Fibroblast of skin of abdomen (primary cell): ENCODE results near the gene ZNF37A.
"Not testable (repeated sequence)": the region's sequence is repeated elsewhere in the genome, so short reads cannot be mapped to it uniquely, and the experiment has no call there.

Experiments used
- DNase-seq: peaks from one replicate; pipeline ENCODE4 v3.0.0-alpha.2; 2013

Gene ZNF37A

DNA sequence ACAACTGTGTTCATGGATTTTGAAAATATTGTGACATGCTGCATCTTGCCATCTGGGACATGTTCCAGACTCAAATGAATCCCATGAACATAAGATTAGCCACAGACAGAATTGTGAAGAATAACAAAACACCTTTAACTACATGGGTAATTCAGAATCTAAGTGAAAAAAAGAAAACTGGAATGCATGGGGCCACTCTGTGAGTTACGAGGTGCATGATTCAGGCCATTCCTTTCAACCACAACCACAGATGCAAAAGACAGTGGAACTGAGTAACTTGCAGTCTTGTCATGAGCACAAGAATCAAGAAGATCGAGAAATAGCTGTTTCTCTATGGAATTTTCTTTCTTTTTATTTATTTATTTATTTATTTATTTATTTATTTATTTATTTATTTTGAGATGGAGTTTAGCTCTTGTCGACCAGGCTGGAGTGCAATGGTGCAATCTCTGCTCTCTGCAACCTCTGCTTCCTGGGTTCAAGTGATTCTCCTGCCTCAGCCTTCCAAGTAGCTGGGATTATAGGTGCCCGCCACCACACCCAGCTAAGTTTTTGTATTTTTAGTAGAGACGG, 56.8 kb downstream of the ZNF37A start:
- DNase-seq: not testable (repeated sequence)

GRCh38 chr10:38156416-38157269, 62.5 kb downstream of the ZNF37A start:
- no peak for DNase-seq

DNA sequence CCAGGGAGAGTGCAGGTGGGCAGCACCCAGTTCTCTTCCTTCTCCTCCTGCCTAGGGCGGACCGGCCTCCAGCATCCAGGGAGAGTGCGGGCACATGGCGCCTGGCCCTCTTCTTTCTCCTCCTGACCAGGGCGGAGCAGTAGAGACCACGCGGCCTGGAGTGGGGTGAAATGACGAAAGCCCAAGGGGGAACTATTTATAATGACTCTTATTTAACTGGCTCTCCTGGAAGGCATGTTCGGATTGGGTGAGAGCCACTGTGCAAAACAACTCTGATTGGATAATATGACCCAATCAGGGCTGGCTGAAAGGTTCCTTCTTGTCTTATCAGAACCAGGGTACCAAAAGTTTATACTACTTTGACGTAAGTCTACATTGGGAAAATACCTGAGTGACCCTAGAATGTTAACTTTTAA, 63.1 kb downstream of the ZNF37A start:
- DNase-seq: no peak

DNA sequence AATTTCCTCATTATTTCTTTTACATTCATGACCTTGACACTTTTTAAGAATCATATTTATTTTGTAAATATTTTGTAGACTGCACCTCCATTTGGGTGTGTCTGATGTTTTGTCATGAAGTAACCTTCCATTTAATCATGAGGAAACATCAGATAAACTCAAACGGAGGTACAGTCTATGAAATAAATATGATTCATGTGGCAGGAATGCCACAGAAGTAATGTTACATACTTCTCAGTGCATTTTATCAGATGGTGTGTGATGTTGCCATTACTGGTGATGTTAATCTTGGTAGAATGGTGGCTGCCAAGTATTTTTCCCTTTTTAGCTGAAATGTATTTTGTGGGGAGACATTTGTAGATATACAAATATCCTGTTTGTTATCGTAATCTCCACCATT, 64.9 kb downstream of the ZNF37A start:
- DNase-seq: no peak

- no peak for DNase-seq
These were observed 69.5 kb downstream of the ZNF37A start for GRCh38 chr10:38163617-38164016.

DNA sequence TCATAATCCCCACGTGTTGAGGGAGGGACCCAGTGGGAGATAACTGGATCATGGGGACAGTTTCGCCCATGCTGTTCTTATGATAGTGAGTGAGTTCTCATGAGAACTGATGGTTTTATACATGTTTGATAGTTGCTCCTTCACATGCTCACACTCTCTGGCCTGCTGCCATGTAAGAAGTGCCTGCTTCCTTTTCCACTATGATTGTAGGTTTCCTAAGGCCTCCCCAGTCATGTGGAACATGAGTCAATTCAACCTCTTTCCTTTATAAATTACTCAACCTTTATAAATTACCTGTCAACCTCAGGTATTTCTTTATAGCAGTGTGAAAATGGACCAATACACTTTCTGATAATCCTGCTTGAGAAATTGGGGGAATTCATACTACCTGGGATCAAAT, 80.2 kb downstream of the ZNF37A start:
- DNase-seq: no peak

GRCh38 chr10:38184477-38184876, 90.3 kb downstream of the ZNF37A start:
- DNase-seq: no peak
